Activated CD4-positive, alpha-beta T cell treated with anti-CD3 and anti-CD28 coated beads for 36 hours (primary cell): ENCODE results near the gene PDE11A. TPM values are rescaled to one million over a fixed set of nuclear protein-coding genes. Genes with fewer than 3 reads are reported as not detected.

Experiments used
- total RNA-seq, 2 experiments: library from RNA; stranded (reverse); gene quantifications; one replicate each; pipeline ENCODE4 v1.2.3, GENCODE V29; 2021

PDE11A gene
- total RNA-seq, 2 experiments from 2014 or later: 0.12 TPM; not detected in 1

Other genes starting within 250 kb of the PDE11A start
- 10 to 100 TPM in 1 of 2 experiments, 1 to 10 TPM in 1; 10.0 to 12.9 TPM for gene RBM45, start 39.7 kb upstream of the PDE11A start, total RNA-seq
- 1 to 10 TPM; 2.5 to 3.3 TPM for gene OSBPL6, start 121.7 kb upstream of the PDE11A start, total RNA-seq